ENCODE results near the gene LBHD2.

GRCh38 chr14:103133210-103134140, 49.5 kb downstream of the LBHD2 start:
- no peak for TF ChIP-seq CTCF (IDR thresholded peaks at IDR 0.05)
- TF ChIP-seq POLR2A (IDR thresholded peaks at IDR 0.05), result no peak
